GM23338 (cell line): ENCODE results near the gene MMD. TPM values are rescaled to one million over a fixed set of nuclear protein-coding genes. Genes with fewer than 3 reads are reported as not detected.

ENCODE experiments used
- ATAC-seq: fragments of 200-7000 bp; cut with Tn5 transposase; 3 replicates; pipeline ENCODE4 v1.9.1; 2020
- DNase-seq: peaks from one replicate; pipeline ENCODE4 v3.0.0-alpha.2; 2015; ENCODE audit warnings: low spot score
- H2AFZ ChIP-seq: fragments of 200-600 bp; sonication (generic); 2 replicates; pipeline ENCODE4 v1.8.0; 2016; ENCODE audit warnings: antibody characterized with exemption, mild to moderate bottlenecking, moderate library complexity
- H3F3A ChIP-seq: fragments of 200-600 bp; sonication (generic); replicated peaks from 2 replicates; pipeline ENCODE4 v1.8.0; 2017; ENCODE audit warnings: antibody characterized with exemption, mixed run types, low read depth
- H3K27ac ChIP-seq: fragments of 200-600 bp; sonication (generic); 2 replicates; pipeline ENCODE4 v1.6.1; 2016; ENCODE audit warnings: low read depth
- H3K27me3 ChIP-seq: fragments of 200-600 bp; sonication (generic); 2 replicates; pipeline ENCODE4 v1.8.0; 2016; ENCODE audit warnings: mild to moderate bottlenecking, mixed run types, moderate library complexity; ENCODE audit not compliant: insufficient read depth
- H3K36me3 ChIP-seq: fragments of 200-600 bp; sonication (generic); 2 replicates; pipeline ENCODE4 v1.8.0; 2016; ENCODE audit warnings: mild to moderate bottlenecking; ENCODE audit not compliant: insufficient read depth
- H3K4me1 ChIP-seq: fragments of 200-600 bp; sonication (generic); 2 replicates; pipeline ENCODE4 v1.8.0; 2016; ENCODE audit warnings: mild to moderate bottlenecking, moderate library complexity; ENCODE audit not compliant: insufficient read depth
- H3K4me2 ChIP-seq: fragments of 200-600 bp; sonication (generic); 2 replicates; pipeline ENCODE4 v1.7.1; 2017; ENCODE audit warnings: mixed run types
- H3K4me3 ChIP-seq: fragments of 200-600 bp; sonication (generic); 2 replicates; pipeline ENCODE4 v1.6.1; 2016; ENCODE audit warnings: mixed run types
- H3K79me2 ChIP-seq: fragments of 200-600 bp; sonication (generic); replicated peaks from 2 replicates; pipeline ENCODE4 v1.8.0; 2017; ENCODE audit warnings: mild to moderate bottlenecking; ENCODE audit not compliant: insufficient read depth
- H3K9me2 ChIP-seq: fragments of 200-600 bp; sonication (generic); 2 replicates; pipeline ENCODE4 v1.8.0; 2017; ENCODE audit not compliant: insufficient read depth
- H4K20me1 ChIP-seq: fragments of 200-600 bp; sonication (generic); replicated peaks from 2 replicates; pipeline ENCODE4 v1.8.0; 2017; ENCODE audit warnings: mild to moderate bottlenecking; ENCODE audit not compliant: insufficient read depth
- H3K27ac Mint-ChIP-seq: 2 replicates; pipeline ENCODE4 v1.8.0; 2020; ENCODE audit warnings: inconsistent platforms, mild to moderate bottlenecking, moderate library complexity, mixed read lengths
- H3K27me3 Mint-ChIP-seq: 3 replicates; pipeline ENCODE4 v1.8.0; 2022; ENCODE audit warnings: low read depth, mild to moderate bottlenecking, moderate library complexity, mixed read lengths, inconsistent platforms; ENCODE audit not compliant: insufficient read depth, poor library complexity
- H3K36me3 Mint-ChIP-seq: 3 replicates; pipeline ENCODE4 v1.8.0; 2021; ENCODE audit warnings: low read depth, mild to moderate bottlenecking, inconsistent platforms, moderate library complexity, mixed read lengths
- H3K4me1 Mint-ChIP-seq: 3 replicates; pipeline ENCODE4 v1.8.0; 2020; ENCODE audit warnings: mild to moderate bottlenecking, inconsistent platforms, mixed read lengths
- H3K4me3 Mint-ChIP-seq: 3 replicates; pipeline ENCODE4 v1.8.0; 2021; ENCODE audit warnings: moderate library complexity, mild to moderate bottlenecking, inconsistent platforms, mixed read lengths
- H3K9me3 Mint-ChIP-seq: 3 replicates; pipeline ENCODE4 v1.8.0; 2020; ENCODE audit warnings: moderate library complexity, mild to moderate bottlenecking, inconsistent platforms, mixed read lengths
- CREB1 ChIP-seq: fragments of 250-450 bp; sonication (Bioruptor Pico); IDR thresholded peaks from 2 replicates; pipeline ENCODE4 v1.5.0; 2020; ENCODE audit warnings: low read depth, mild to moderate bottlenecking, moderate library complexity
- EZH2 ChIP-seq: fragments of 200-600 bp; sonication (generic); IDR thresholded peaks from one replicate; pipeline ENCODE4 v1.8.0; 2017; ENCODE audit warnings: antibody characterized with exemption, mild to moderate bottlenecking, low read depth; ENCODE audit not compliant: unreplicated experiment
- EZH2phosphoT487 ChIP-seq: fragments of 200-600 bp; sonication (generic); IDR thresholded peaks from one replicate; pipeline ENCODE4 v1.8.1; 2018; ENCODE audit warnings: antibody characterized with exemption; ENCODE audit not compliant: unreplicated experiment
- JUNB ChIP-seq: IDR thresholded peaks from one replicate; pipeline ENCODE4 v1.6.1; 2016; ENCODE audit warnings: antibody characterized with exemption; ENCODE audit not compliant: unreplicated experiment
- NANOG ChIP-seq: IDR thresholded peaks from 2 replicates; pipeline ENCODE4 v1.6.1; 2016; ENCODE audit warnings: antibody characterized with exemption, borderline replicate concordance
- POLR2AphosphoS5 ChIP-seq: IDR thresholded peaks from 2 replicates; pipeline ENCODE4 v1.6.1; 2016; ENCODE audit warnings: antibody characterized with exemption, low read depth
- STAT1 ChIP-seq: IDR thresholded peaks from one replicate; pipeline ENCODE4 v1.6.1; 2016; ENCODE audit warnings: antibody characterized with exemption; ENCODE audit not compliant: unreplicated experiment
- ZNF114 ChIP-seq: fragments of 250-450 bp; sonication (Bioruptor Pico); IDR thresholded peaks from 2 replicates; pipeline ENCODE4 v1.5.0; 2020; ENCODE audit warnings: mild to moderate bottlenecking, moderate library complexity
- ZNF331 ChIP-seq: fragments of 250-450 bp; sonication (Bioruptor Pico); IDR thresholded peaks from 2 replicates; pipeline ENCODE4 v1.5.0; 2020; ENCODE audit warnings: low read depth, mild to moderate bottlenecking, moderate library complexity
- polyA plus RNA-seq: library from polyadenylated mRNA; unstranded; fragments of >200 nt; fragmentation: Nextera tagmentation; extraction: Ambion mirVana; gene quantifications from 2 replicates; pipeline ENCODE4 v1.2.1, GENCODE V29; 2016
- total RNA-seq: library from RNA; depleted of rRNA; stranded (reverse); fragments of >200 nt; shearing (Covaris generic); gene quantifications from 2 replicates; pipeline ENCODE4 v1.2.3, GENCODE V29; 2014
- TF ChIP-seq, protein P1 (sequence below): fragments of 250-450 bp; sonication (Bioruptor Pico); IDR thresholded peaks from 2 replicates; pipeline ENCODE4 v1.5.0; 2020; ENCODE audit warnings: mild to moderate bottlenecking, moderate library complexity
- TF ChIP-seq, protein P2 (sequence below): IDR thresholded peaks from one replicate; pipeline ENCODE4 v1.6.1; 2018; ENCODE audit warnings: antibody characterized with exemption; ENCODE audit not compliant: unreplicated experiment
- TF ChIP-seq, protein P3 (sequence below): IDR thresholded peaks from 2 replicates; pipeline ENCODE4 v1.6.1; 2016; ENCODE audit warnings: antibody characterized with exemption

The MMD gene
- total and polyA plus RNA-seq, 2 experiments from 2014 or later = 46.4 to 47.0 TPM

DNA sequence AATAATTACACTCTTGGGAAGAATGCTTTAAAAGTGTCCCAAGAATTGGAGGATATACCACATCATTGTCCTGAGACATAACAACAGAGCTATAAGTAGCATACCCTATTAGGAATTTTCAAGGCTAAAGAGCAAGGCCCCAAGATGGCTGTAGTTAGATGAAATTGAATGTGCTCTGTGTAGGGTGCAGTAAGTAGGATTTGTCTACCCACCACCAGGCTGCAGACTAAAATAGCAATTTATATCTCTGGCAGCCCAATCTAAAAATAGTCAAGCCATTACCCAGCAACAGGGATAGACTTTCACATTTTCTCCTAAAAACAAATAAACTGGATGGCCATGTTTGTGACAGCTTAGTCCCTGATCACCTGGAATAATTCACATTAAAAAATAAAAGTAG, 5.6 kb downstream of the MMD start:
- no peak overlapping the region for H3K27ac Mint-ChIP-seq
- Histone ChIP-seq H3K4me3 (no peak overlapping the region), H3K79me2 (peaks cover 70% of the 10 kb centered on the region), H3K4me2 (no peak overlapping the region), H3K27me3 (no peaks in the 10 kb centered on the region), H3K27ac (no peak overlapping the region), H3F3A (no peaks in the 10 kb centered on the region), H3K4me1 (peaks cover 8% of the 10 kb centered on the region), H4K20me1 (peaks cover 15% of the 10 kb centered on the region), H2AFZ (no peak overlapping the region), H3K9me2 (no peaks in the 10 kb centered on the region), H3K36me3 (peaks cover 4% of the 10 kb centered on the region; the same call in 1 of the 2 replicates)
- no peaks in the 10 kb centered on the region for H3K9me3 Mint-ChIP-seq
- ATAC-seq (no peak), DNase-seq (no peak)
- TF ChIP-seq NANOG (no peak), JUNB (no peak), CREB1 (CRISPR knock-in tag) (no peak), EZH2phosphoT487 (no peak)
- H3K36me3 Mint-ChIP-seq = peaks cover 37% of the 10 kb centered on the region
- peaks cover 18% of the 10 kb centered on the region for H3K4me1 Mint-ChIP-seq
- no peak overlapping the region for H3K4me3 Mint-ChIP-seq
- peaks cover 2% of the 10 kb centered on the region for H3K27me3 Mint-ChIP-seq

DNA sequence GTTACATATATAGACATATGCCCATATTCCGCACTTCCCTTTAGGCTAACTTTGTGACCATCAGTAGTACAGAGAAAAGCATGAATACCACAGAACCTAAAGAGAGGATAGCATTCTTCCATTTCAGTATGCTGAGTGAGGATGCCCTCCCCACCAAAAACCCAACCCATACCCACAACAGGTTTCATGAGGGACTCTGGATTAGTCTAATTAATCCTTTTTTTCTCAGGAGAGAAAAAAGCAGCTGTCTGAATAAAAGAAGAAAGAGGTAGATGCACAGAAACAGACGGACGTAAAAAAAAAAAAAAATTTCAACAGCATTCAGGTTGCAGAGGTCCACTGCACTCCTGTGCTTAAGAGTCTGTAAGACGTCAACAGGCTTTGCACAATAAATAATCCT, 6.7 kb downstream of the MMD start:
- DNase-seq = no peak
- peaks cover 14% of the 10 kb centered on the region for H3K36me3 ChIP-seq
- H2AFZ ChIP-seq = no peak overlapping the region
- peaks cover 2% of the 10 kb centered on the region for H3K4me1 ChIP-seq
- no peak overlapping the region for H3K4me2 ChIP-seq
- Mint-ChIP-seq H3K9me3 (no peaks in the 10 kb centered on the region), H3K4me3 (no peak overlapping the region), H3K27ac (no peak overlapping the region), H3K27me3 (no peaks in the 10 kb centered on the region), H3K4me1 (peaks cover 13% of the 10 kb centered on the region), H3K36me3 (peaks cover 46% of the 10 kb centered on the region)
- no peak overlapping the region for H3K4me3 ChIP-seq
- no peak for ATAC-seq
- peaks cover 60% of the 10 kb centered on the region for H3K79me2 ChIP-seq
- no peak overlapping the region for H3K27ac ChIP-seq
- H4K20me1 ChIP-seq = peaks cover 20% of the 10 kb centered on the region
- H3F3A ChIP-seq = no peaks in the 10 kb centered on the region
- no peaks in the 10 kb centered on the region for H3K9me2 ChIP-seq
- no peaks in the 10 kb centered on the region for H3K27me3 ChIP-seq
- TF ChIP-seq CREB1 (CRISPR knock-in tag) = no peak
- TF ChIP-seq ZNF114 = no peak
- TF ChIP-seq POLR2AphosphoS5 = no peak
- no peak for TF ChIP-seq ZNF331 (CRISPR knock-in tag)
- TF ChIP-seq JUNB = no peak
- TF ChIP-seq, protein P1, sequence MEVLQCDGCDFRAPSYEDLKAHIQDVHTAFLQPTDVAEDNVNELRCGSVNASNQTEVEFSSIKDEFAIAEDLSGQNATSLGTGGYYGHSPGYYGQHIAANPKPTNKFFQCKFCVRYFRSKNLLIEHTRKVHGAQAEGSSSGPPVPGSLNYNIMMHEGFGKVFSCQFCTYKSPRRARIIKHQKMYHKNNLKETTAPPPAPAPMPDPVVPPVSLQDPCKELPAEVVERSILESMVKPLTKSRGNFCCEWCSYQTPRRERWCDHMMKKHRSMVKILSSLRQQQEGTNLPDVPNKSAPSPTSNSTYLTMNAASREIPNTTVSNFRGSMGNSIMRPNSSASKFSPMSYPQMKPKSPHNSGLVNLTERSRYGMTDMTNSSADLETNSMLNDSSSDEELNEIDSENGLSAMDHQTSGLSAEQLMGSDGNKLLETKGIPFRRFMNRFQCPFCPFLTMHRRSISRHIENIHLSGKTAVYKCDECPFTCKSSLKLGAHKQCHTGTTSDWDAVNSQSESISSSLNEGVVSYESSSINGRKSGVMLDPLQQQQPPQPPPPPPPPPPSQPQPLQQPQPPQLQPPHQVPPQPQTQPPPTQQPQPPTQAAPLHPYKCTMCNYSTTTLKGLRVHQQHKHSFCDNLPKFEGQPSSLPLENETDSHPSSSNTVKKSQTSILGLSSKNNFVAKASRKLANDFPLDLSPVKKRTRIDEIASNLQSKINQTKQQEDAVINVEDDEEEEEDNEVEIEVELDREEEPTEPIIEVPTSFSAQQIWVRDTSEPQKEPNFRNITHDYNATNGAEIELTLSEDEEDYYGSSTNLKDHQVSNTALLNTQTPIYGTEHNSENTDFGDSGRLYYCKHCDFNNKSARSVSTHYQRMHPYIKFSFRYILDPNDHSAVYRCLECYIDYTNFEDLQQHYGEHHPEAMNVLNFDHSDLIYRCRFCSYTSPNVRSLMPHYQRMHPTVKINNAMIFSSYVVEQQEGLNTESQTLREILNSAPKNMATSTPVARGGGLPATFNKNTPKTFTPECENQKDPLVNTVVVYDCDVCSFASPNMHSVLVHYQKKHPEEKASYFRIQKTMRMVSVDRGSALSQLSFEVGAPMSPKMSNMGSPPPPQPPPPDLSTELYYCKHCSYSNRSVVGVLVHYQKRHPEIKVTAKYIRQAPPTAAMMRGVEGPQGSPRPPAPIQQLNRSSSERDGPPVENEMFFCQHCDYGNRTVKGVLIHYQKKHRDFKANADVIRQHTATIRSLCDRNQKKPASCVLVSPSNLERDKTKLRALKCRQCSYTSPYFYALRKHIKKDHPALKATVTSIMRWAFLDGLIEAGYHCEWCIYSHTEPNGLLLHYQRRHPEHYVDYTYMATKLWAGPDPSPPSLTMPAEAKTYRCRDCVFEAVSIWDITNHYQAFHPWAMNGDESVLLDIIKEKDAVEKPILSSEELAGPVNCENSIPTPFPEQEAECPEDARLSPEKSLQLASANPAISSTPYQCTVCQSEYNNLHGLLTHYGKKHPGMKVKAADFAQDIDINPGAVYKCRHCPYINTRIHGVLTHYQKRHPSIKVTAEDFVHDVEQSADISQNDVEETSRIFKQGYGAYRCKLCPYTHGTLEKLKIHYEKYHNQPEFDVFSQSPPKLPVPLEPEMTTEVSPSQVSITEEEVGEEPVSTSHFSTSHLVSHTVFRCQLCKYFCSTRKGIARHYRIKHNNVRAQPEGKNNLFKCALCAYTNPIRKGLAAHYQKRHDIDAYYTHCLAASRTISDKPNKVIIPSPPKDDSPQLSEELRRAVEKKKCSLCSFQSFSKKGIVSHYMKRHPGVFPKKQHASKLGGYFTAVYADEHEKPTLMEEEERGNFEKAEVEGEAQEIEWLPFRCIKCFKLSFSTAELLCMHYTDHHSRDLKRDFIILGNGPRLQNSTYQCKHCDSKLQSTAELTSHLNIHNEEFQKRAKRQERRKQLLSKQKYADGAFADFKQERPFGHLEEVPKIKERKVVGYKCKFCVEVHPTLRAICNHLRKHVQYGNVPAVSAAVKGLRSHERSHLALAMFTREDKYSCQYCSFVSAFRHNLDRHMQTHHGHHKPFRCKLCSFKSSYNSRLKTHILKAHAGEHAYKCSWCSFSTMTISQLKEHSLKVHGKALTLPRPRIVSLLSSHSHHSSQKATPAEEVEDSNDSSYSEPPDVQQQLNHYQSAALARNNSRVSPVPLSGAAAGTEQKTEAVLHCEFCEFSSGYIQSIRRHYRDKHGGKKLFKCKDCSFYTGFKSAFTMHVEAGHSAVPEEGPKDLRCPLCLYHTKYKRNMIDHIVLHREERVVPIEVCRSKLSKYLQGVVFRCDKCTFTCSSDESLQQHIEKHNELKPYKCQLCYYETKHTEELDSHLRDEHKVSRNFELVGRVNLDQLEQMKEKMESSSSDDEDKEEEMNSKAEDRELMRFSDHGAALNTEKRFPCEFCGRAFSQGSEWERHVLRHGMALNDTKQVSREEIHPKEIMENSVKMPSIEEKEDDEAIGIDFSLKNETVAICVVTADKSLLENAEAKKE (CRISPR knock-in tag) = no peak
- no peak for TF ChIP-seq EZH2
- no peak for TF ChIP-seq NANOG
- TF ChIP-seq, protein P2, sequence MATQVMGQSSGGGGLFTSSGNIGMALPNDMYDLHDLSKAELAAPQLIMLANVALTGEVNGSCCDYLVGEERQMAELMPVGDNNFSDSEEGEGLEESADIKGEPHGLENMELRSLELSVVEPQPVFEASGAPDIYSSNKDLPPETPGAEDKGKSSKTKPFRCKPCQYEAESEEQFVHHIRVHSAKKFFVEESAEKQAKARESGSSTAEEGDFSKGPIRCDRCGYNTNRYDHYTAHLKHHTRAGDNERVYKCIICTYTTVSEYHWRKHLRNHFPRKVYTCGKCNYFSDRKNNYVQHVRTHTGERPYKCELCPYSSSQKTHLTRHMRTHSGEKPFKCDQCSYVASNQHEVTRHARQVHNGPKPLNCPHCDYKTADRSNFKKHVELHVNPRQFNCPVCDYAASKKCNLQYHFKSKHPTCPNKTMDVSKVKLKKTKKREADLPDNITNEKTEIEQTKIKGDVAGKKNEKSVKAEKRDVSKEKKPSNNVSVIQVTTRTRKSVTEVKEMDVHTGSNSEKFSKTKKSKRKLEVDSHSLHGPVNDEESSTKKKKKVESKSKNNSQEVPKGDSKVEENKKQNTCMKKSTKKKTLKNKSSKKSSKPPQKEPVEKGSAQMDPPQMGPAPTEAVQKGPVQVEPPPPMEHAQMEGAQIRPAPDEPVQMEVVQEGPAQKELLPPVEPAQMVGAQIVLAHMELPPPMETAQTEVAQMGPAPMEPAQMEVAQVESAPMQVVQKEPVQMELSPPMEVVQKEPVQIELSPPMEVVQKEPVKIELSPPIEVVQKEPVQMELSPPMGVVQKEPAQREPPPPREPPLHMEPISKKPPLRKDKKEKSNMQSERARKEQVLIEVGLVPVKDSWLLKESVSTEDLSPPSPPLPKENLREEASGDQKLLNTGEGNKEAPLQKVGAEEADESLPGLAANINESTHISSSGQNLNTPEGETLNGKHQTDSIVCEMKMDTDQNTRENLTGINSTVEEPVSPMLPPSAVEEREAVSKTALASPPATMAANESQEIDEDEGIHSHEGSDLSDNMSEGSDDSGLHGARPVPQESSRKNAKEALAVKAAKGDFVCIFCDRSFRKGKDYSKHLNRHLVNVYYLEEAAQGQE = no peak
- TF ChIP-seq, protein P3, sequence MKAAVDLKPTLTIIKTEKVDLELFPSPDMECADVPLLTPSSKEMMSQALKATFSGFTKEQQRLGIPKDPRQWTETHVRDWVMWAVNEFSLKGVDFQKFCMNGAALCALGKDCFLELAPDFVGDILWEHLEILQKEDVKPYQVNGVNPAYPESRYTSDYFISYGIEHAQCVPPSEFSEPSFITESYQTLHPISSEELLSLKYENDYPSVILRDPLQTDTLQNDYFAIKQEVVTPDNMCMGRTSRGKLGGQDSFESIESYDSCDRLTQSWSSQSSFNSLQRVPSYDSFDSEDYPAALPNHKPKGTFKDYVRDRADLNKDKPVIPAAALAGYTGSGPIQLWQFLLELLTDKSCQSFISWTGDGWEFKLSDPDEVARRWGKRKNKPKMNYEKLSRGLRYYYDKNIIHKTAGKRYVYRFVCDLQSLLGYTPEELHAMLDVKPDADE = no peak
- TF ChIP-seq EZH2phosphoT487 = no peak
- no peak for TF ChIP-seq STAT1
